Stimulated activated CD4-positive, alpha-beta T cell treated with anti-CD3 and anti-CD28 coated beads, Interleukin-4, amount 100 ng/mL, for 48 hours (primary cell): ENCODE data around the gene MAMLD1.

ENCODE experiments used
- DNase-seq, 2 donors: peaks; one replicate each; pipeline ENCODE4 v3.0.0-alpha.2; 2020; ENCODE audit warnings: low read depth in 2 of 2

Gene MAMLD1

GRCh38 chrX:150355913-150356312 lies 7.2 kb upstream of the MAMLD1 start:
- no peak for DNase-seq

- no peak for DNase-seq
Measured at GRCh38 chrX:150357790-150358189, 5.3 kb upstream of the MAMLD1 start.

GRCh38 chrX:150358651-150359050 lies 4.5 kb upstream of the MAMLD1 start:
- no peak for DNase-seq

GRCh38 chrX:150360331-150360730 lies 2.8 kb upstream of the MAMLD1 start:
- no peak for DNase-seq

GRCh38 chrX:150361070-150361776 lies 1.9 kb upstream of the MAMLD1 start:
- DNase-seq, result no peak

GRCh38 chrX:150361777-150362351 lies 1.3 kb upstream of the MAMLD1 start:
- DNase-seq, result no peak

GRCh38 chrX:150363561-150364346 lies 637 bp downstream of the MAMLD1 start:
- no peak for DNase-seq

GRCh38 chrX:150364347-150365050 lies 1.4 kb downstream of the MAMLD1 start:
- peak in 1 of 2 donors; percentile 16 for DNase-seq

- DNase-seq, result peak; percentile 28 to 61
Measured at GRCh38 chrX:150365051-150365989, 2.2 kb downstream of the MAMLD1 start.

GRCh38 chrX:150365990-150366911 lies 3.1 kb downstream of the MAMLD1 start:
- no peak for DNase-seq

- no peak for DNase-seq
Measured at GRCh38 chrX:150366951-150367545, 3.9 kb downstream of the MAMLD1 start.

GRCh38 chrX:150370589-150371312 lies 7.6 kb downstream of the MAMLD1 start:
- no peak for DNase-seq

- DNase-seq, result no peak
Measured at GRCh38 chrX:150371877-150372276, 8.8 kb downstream of the MAMLD1 start.

- no peak for DNase-seq
Measured at GRCh38 chrX:150372280-150372679, 9.2 kb downstream of the MAMLD1 start.

GRCh38 chrX:150372756-150373155 lies 9.6 kb downstream of the MAMLD1 start:
- DNase-seq, result no peak

- no peak for DNase-seq
Measured at GRCh38 chrX:150375243-150375770, 12.2 kb downstream of the MAMLD1 start.

- no peak for DNase-seq
Measured at GRCh38 chrX:150377005-150377404, 13.9 kb downstream of the MAMLD1 start.

- no peak for DNase-seq
Measured at GRCh38 chrX:150405006-150405405, 41.9 kb downstream of the MAMLD1 start.

- no peak for DNase-seq
Measured at GRCh38 chrX:150405576-150405975, 42.5 kb downstream of the MAMLD1 start.
